ENCODE data around the gene FSD1. TPM values are rescaled to one million over a fixed set of nuclear protein-coding genes. Genes with fewer than 3 reads are reported as not detected.
"Not testable (repeated sequence)": the region's sequence is repeated elsewhere in the genome, so short reads cannot be mapped to it uniquely, and the experiment has no call there.

The FSD1 gene
- not detected for total RNA-seq
- long read RNA-seq, result 0 reads

DNA sequence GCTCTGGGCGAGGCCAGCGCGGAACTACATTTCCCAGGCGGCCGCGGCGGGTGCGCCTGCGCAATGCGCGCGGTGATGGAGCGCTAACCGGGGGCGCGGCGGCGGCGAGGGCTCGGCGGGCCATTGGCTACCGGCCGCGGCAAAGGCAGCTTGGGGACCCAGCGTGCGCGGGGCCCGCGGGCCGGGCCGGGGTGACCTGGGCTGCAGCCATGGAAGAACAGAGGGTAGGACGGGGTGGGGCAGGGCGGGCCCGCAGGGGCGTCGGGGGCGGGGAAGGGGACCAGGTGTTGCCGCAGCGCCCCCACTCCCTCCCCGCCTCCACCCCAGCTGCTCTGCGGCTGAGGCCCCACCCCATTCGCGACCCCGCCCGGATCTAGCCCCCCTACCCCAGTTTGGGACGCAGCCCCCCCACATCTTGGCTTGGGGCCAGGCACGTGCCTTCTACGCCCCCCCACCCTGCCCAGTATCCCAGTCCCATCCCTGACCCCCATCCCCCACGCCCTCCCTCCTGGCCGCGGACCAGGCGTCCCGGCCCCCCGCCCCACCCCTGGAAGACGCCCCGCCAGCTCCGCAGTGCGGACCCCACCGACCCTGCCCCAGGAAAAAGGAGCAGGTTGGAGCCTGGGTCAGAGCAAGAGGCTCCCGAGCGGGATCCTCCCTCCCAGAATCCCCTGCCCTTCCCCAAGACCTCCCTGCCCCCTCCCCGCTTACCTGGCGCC, at the start of gene FSD1:
Gene FSD1, plus strand, starts transcription at position 61 of the 719 bp plus-strand sequence. Its CDS starts 149 bp downstream, at position 210.
- DNase-seq (ENCODE audit: missing footprints), result no peak
- no peak for ATAC-seq

DNA sequence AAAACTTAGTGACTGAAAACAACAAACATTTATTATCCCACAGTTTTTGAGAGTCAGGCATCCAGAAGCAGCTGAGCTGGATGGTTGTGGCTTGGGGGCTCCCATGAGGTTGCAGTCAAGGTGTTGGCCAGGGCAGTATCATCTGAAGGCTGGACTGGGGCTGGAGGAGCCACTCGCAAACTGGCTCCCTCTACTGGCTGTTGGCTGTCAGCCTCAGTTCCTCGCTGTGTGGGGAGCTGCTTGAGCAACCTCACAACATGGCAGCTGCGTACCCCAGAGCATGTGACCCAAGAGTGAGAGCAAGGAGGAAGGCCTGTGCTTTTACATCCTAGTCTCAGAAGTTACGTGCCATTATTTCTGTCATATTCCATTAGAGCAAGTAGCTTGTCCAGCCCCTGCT, 47.8 kb upstream of the FSD1 start:
- DNase-seq (ENCODE audit: missing footprints) (no peak), ATAC-seq (no peak)
- intact Hi-C loops (cut with DNase I), result no loop called here

More for the DNA sequence above, at the start of gene FSD1:
- intact Hi-C loops (cut with DNase I), result no loop called here

DNA sequence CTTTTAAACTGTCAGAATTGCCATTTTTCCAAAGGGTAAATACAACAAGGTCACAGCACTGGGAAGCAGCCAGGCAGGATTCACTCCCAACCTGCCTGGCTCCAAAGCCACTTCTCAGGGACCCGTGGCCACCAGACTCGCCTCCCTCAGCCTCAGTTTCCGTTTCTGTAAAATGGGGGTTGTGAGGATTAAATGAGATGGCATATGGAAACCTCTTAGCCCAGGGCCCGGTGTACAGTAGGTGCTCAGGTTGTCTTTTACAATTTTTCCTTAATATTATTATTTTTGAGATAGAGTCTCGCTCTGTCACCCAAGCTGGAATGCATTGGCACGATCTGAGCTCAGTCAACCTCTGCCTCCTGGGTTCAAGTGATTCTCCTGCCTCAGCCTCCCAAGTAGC, 47.4 kb upstream of the FSD1 start:
- intact Hi-C loops (cut with DNase I), result no loop called here
- ATAC-seq (no peak), DNase-seq (ENCODE audit: missing footprints) (no peak)

DNA sequence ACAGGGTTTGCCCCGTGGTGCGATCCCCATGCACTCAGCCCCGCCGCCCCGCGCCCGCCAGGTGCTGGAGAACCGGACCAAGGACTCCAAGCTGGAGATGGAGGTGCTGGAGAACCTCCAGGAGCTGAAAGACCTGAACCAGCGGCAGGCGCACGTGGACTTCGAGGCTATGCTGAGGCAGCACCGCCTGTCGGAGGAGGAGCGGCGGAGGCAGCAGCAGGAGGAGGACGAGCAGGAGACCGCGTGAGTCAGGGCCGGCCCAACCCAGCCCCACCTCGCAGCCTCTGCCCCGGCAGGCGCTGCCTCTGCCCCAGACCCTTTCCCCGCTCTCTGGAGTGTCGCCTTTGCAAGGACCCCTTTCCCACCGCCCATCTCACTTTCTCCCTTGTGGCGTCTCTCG, 46.2 kb upstream of the FSD1 start:
- intact Hi-C loops (cut with DNase I), result no loop called here
- DNase-seq (ENCODE audit: missing footprints) (no peak), ATAC-seq (no peak)

DNA sequence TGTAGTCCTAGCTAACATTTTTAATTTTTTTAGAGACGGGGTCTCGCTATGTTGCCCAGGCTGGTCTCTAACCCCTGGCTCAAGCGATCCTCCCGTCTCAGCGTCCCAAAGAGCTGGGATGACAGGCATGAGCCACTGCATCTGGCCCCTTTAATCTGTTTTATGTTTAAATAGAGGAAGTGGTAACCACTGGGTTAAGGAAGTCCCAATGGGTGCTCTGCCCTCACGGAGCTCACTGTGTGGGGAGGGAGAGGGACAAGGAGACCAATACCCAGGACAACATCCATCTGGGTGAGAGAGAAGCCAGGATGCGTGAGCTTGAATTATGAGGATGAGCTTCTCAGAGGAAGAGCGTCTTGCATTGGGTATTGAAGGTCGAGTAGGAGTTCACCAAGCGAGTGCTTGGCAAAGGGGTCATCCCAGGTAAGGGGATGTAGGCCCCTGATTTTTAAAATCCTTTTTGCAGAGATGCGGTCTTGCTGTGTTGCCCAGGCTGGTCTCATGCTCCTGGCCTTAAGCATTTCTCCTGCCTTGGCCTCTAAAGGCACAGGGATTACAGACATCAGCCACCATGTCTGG, 43.7 kb upstream of the FSD1 start:
- intact Hi-C loops (cut with DNase I), result no loop called here
- ATAC-seq, result no peak
- DNase-seq (ENCODE audit: missing footprints), result peak; percentile 47

DNA sequence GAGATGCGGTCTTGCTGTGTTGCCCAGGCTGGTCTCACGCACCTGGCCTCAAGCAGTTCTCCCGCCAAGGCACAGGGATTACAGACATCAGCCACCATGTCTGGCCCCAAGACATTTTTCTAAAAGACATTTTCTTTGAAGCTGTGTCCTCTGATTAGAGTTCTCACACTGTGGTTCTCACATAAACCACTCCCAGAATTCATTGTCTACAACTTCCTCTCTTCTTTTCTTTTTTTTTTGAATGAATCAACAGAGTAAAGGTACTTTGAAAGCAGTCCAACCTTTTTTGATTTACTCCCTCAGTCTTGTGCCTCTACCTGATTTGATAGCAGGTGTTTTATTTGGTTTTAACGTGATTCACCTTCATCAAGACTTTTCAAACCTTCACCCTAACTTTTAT, 39.6 kb upstream of the FSD1 start:
- DNase-seq (ENCODE audit: missing footprints) (no peak), ATAC-seq (no peak)
- intact Hi-C loops (cut with DNase I), result loop anchor here (5.0 kb wide), 1 partner anchor 87 kb away; no protein-coding TSS in a partner anchor

DNA sequence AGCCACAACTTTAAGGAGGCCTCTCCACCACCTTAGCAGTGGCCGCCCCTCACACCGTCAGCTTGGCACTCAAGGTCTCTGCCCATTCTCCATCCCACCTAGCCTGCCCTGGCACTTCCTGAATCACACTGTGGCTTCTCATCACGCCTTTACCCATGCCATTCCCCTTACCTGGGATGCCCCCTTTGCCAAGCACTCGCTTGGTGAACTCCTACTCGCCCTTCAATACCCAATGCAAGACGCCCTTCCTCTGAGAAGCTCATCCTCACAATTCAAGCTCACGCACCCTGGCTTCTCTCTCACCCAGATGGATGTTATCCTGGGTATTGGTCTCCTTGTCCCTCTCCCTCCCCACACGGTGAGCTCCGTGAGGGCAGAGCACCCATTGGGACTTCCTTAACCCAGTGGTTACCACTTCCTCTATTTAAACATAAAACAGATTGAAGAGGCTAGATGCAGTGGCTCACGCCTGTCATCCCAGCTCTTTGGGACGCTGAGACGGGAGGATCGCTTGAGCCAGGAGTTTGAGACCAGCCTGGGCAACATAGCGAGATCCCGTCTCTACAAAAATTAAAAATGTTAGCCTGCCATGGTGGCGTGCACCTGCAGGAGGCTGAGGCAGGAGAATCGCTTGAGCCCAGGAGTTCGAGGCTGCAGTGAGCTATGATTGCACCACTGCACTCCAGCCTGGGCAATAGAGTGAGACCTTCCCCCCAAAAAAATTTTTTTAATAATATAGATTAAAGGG, 38.0 kb upstream of the FSD1 start:
- no peak for DNase-seq (ENCODE audit: missing footprints)

DNA sequence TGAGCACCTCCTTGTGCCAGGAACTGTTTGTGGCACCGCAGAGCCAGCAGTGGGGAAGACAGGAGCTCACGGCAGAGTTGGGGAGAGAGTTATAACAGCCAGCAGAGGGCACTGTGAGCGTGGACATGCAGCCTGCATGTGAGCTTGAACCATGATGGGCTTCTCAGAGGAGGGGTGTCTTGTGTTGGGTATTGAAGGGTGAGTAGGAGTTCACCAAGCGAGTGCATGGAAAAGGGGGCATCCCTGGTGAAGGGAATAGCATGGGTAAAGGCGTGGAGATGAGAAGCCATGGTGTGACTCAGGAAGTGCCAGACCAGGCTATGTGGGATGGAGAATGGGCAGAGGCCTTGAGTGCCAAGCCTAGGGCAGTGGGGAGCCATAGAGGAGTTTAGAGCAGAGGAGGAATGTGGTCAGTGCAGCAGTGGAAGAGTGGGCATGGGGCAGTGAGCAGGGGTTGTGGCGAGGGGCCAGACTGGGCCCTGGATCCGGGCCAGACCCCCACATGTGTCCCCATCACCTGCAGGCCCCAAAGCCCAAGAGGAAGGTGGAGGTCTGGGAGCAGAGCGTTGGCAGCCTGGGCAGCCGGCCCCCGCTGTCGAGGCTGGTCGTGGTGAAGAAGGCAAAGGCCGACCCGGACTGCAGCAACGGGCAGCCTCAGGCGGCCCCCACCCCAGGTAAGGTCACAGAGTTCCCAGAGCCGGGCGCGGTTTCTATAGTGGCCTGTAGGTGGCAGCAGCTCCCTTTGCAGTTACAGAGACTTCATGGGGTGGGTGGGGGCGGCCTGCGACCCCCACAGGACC, 37.1 kb upstream of the FSD1 start:
- DNase-seq (ENCODE audit: missing footprints), result peak; percentile 79
- intact Hi-C loops (cut with DNase I), result loop anchor here (5.0 kb wide), 1 partner anchor 85 kb away; no protein-coding TSS in a partner anchor
- ATAC-seq, result peak; percentile 63

More for the DNA sequence above, 38.0 kb upstream of the FSD1 start:
- intact Hi-C loops (cut with DNase I), result loop anchor here (5.0 kb wide), 1 partner anchor 86 kb away; no protein-coding TSS in a partner anchor
- ATAC-seq, result no peak

DNA sequence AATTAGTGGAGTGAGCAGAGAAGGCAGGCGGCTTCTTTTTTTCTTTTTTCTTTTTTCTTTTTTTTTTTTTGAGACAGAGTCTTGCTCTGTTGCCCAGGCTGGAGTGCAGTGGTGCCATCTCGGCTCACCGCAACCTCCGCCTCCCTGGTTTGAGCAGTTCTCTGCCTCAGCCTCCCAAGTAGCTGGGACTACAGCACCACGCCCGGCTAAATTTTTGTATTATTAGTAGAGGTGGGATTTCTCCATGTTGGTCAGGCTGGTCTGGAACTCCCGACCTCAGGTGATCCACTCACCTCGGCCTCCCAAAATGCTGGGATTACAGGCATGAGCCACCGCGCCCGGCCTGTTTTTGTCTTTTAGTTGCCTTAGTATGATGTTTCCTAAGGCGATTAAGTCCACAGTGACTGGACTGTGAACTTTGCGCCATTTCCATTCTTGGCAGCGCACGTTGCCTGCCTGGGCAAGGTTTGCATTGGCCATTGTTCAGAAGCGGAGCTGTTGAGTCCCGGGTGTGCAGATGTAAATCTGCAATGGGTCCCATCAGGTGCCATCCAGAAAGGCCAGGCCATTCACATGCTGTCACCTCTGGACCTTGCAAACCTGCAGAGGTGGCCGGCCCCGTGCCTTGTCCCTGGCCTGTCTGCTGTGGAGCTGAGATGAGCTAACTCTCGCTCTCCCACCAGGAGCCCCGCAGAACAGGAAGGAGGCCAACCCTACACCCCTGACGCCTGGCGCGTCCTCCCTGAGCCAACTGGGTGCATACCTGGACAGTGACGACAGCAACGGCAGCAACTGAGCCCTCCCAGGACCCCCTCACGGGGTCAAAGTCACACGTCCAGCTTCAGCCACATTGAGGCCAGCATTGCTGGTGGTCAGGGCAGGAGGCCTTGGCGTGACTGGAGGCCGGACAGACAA, 36.2 kb upstream of the FSD1 start:
- DNase-seq (ENCODE audit: missing footprints) (no peak), ATAC-seq (no peak)
- intact Hi-C loops (cut with DNase I), result loop anchor here (5.0 kb wide), 1 partner anchor 84 kb away; no protein-coding TSS in a partner anchor

DNA sequence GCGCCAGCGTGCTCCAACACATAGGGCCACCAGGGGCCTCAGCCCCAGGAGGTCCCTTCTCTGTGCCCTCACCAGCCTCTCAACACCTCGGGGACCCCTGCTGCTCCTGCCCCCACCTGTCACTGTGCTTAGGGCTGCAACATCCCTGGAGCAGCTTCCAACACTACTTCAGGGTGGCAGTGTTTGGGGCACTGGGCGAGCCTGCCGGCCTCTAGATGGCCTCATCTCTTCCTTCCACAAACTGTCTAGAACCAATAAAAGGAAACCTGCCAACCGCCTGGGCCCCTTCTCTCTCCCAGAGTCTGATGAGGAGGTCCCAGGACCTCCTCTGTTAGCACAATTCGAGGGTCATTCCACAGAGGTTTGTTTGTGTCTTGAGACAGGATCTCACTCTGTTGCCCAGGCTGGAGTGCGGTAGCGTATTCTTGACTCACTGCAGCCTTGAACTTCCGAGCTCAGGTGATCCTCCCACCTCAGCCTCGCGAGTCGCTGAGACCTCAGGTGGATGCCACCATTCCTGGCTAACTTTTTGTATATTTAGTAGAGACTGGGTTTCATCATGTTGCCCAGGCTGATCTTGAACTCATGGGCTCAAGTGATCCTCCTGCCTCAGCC, 35.5 kb upstream of the FSD1 start:
- DNase-seq (ENCODE audit: missing footprints) (no peak), ATAC-seq (no peak)
- intact Hi-C loops (cut with DNase I), result loop anchor here (5.0 kb wide), 1 partner anchor 83 kb away; no protein-coding TSS in a partner anchor

DNA sequence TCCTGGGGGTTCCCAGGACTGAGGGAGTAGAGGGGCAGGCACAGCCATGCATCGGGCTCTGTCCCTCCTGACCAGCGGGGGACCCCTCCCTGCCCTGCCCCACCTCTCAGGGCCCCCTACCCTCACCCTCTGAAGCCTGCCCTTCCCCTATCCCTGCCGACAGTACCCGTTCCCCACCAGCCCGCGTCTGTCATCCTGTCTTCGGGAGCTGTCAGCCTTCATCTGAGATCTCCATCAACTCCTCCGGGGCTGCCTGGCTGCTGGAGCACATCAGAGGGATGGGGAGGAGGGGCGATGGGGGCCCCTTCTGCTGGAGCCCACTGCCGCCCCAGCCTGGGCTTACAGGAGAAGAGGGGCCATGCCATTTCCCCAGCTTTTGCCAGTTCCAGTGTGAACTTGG, 31.5 kb upstream of the FSD1 start:
- intact Hi-C loops (cut with DNase I), result loop anchor here (10.0 kb wide), 1 partner anchor 262 kb away; the partner anchor contains the start of gene PLIN5
- ATAC-seq (no peak), DNase-seq (ENCODE audit: missing footprints) (no peak)

DNA sequence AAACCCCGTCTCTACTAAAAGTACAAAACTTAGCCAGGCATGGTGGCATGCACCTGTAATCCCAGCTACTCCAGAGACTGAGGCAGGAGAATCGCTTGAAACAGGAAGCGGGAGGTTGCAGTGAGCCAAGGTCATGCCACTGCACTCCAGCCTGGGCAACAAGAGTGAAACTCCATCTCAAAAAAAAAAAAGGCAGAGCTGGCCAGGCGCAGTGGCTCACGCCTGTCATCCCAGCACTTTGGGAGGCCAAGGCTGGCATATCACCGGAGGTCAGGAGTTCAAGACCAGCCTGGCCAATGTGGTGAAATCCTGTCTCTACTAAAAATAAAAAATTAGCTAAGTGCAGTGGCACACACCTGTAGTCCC, 30.1 kb upstream of the FSD1 start:
- not testable (repeated sequence) for DNase-seq (ENCODE audit: missing footprints); ATAC-seq
- intact Hi-C loops (cut with DNase I), result loop anchor here (10.0 kb wide), 1 partner anchor 260 kb away; the partner anchor contains the start of gene PLIN5

DNA sequence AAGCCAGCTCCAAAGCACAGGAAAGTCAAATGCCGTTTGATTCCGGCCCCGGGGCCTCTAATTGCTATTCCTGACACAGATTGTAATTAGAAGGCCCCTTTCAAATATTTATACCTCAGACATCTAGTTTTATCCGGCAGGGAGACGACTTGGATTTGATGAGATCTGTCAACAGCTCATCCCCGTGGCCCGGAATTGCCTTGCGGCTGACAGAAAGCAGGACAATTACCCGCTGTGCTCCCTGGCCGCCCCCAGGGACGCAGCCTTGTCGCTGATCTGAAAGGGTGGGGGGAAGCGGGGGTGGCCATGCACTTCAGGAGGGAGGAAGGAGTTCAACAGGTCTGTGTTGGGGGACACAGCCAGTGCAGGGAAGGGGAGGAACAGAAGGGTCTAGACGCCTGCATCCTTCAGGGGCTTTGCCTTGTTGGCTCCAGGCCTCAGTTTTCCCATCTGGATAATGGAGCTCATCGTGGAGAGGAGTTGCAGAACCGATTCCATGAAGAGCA, 27.2 kb upstream of the FSD1 start:
- intact Hi-C loops (cut with DNase I), result loop anchor here (10.0 kb wide), 1 partner anchor 258 kb away; the partner anchor contains the start of gene PLIN5

DNA sequence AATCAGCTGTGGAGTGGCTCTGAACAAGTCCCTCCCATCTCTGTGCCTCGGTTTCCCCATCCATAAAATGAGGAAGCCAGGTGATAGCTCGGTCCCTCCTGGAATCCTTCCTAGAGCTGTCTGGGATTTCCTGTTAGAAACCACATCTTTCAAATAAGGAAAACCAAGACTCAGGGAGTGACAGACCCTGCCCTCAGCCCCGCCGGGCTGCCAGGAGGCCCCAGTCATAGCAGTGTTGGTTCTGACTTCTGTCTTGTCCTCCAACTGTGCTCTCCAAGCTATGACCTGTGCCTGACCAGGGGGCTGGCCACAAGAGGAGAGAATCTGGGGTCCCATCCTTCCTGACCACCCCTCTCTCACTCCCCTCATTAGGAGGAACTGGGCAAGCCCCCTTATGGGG, 26.4 kb upstream of the FSD1 start:
- ATAC-seq (no peak), DNase-seq (ENCODE audit: missing footprints) (peak; percentile 28)
- intact Hi-C loops (cut with DNase I), result loop anchor here (10.0 kb wide), 1 partner anchor 257 kb away; the partner anchor contains the start of gene PLIN5

More for the DNA sequence above, 27.2 kb upstream of the FSD1 start:
- ATAC-seq, result no peak
- DNase-seq (ENCODE audit: missing footprints), result no peak

DNA sequence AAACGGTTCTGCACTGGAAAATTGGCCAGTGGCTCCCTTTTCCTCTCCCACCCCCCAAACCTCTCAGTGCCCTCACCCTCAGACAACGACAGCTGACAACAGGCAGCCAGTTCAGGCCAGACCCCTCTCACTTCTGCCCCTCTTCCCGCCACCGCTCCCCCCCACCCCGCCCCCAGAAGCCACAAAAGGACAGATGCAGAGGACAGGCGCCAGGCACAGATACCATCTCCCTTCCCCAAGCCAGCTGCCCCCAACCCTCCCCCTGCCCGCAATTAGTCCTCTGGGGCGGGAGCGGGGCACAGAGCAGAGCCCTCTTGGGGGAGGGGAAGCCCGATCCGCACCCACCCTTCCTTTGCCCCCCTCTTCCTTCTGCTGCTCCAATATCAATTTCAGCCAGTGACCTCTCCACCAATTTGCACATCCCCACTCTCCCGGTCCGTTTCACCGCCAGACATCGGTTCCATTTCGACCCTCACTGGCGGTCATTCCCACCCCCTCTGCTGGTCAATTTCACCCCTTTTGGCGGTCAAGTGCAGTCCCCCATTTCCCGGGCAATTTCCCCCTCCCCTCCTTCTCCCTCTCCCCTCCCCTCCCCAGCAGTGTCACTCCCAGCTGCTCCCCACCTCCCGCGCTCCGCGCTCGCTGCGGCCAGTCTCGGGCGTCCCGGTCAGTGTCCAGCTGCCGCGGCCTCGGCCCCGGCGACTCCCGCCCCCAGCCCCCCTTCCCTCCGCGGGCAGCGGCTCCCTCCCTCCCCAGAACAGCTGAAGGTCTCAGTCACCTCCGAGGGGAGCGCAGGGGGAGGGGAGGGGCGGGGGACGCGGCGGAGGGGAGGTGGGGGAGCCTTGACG, 25.8 kb upstream of the FSD1 start, which contains the start of gene SHD:
Gene SHD, plus strand, starts transcription at position 848 of the 848 bp plus-strand sequence. CDS start 798 bp downstream, outside the sequence.
- intact Hi-C loops (cut with DNase I), result loop anchor here (10.0 kb wide), 1 partner anchor 256 kb away; the partner anchor contains the start of gene PLIN5
- ATAC-seq (no peak), DNase-seq (ENCODE audit: missing footprints) (peak; percentile 0)

DNA sequence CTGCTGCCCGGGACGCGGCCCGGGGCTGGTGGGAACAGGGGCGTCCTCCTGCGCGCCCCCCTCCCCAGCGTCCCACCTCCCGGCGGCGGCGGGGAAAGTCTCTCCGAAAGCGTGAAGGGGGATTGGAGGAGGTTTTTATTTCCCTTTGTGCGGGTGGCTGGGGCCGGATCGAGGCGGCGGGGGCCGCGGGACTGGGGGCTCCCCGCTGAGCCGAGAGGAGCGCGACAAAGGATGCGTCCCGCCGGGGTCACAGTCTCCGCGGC, 25.2 kb upstream of the FSD1 start:
- DNase-seq (ENCODE audit: missing footprints), result no peak
- intact Hi-C loops (cut with DNase I), result loop anchor here (10.0 kb wide), 1 partner anchor 256 kb away; the partner anchor contains the start of gene PLIN5
- ATAC-seq, result no peak
